ENCODE results near the gene GPALPP1. TPM values are rescaled to one million over a fixed set of nuclear protein-coding genes. Genes with fewer than 3 reads are reported as not detected.

Gene GPALPP1
- total RNA-seq, 2 experiments from 2014 or later, result 31.8 to 34.1 TPM

Other genes starting within 250 kb of the GPALPP1 start
- gene NUFIP1, start 67 bp upstream of the GPALPP1 start, total RNA-seq, result 1 to 10 TPM; 5.2 to 6.0 TPM
- 10 to 100 TPM; 15.3 to 17.1 TPM for gene GTF2F2, start 131.0 kb downstream of the GPALPP1 start, total RNA-seq
- gene KCTD4, start 211.5 kb downstream of the GPALPP1 start, total RNA-seq, result not detected